HG03469 (cell line): ENCODE results near the gene RNF213.
"Not testable (repeated sequence)": the region's sequence is repeated elsewhere in the genome, so short reads cannot be mapped to it uniquely, and the experiment has no call there.

Source experiments
- ATAC-seq: cut with Tn5 transposase; IDR thresholded peaks from one replicate; pipeline ENCODE4 v1.9.1; 2021; ENCODE audit warnings: mild to moderate bottlenecking, moderate library complexity, moderate number of reproducible peaks; ENCODE audit not compliant: unreplicated experiment

RNF213 gene

DNA sequence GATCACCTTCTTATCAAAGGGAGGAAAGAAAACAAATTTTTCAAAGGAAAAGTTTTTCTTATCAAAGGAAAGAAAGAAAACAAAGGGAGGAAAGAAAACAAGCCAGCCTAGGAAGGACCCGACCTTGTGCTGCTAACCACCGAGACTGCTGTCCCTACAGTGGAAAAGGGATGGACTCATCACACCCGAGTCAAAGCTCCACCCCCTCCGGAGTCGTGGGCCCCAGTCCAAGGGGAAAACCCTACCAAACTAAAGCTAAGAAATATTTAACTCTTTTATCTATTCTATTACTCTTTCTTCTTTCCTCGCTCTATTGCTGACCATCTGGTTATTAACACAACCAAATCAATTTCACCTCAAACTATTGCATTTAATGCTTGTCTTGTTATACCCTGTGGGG, 148.2 kb downstream of the RNF213 start:
- no peak for ATAC-seq

DNA sequence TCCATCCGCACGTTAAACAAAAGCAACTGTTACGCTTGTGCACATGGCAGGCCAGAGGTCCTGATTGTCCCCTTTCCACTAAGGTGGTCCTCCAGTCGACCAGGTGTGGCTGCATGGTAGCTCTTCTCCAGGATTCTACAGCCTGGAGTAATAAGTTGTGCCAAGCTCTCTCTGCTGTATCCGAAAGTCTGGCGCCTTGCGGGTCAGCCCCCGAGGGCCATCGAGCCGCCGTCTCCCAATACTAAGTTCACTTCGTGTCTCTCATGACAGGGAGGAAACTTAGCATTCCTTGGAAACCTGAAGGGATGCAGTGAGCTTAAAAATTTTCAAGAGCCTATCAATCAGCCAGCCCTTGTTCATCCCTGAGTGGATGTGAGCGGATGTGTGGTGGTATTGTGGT, 149.0 kb downstream of the RNF213 start:
- ATAC-seq: no peak

DNA sequence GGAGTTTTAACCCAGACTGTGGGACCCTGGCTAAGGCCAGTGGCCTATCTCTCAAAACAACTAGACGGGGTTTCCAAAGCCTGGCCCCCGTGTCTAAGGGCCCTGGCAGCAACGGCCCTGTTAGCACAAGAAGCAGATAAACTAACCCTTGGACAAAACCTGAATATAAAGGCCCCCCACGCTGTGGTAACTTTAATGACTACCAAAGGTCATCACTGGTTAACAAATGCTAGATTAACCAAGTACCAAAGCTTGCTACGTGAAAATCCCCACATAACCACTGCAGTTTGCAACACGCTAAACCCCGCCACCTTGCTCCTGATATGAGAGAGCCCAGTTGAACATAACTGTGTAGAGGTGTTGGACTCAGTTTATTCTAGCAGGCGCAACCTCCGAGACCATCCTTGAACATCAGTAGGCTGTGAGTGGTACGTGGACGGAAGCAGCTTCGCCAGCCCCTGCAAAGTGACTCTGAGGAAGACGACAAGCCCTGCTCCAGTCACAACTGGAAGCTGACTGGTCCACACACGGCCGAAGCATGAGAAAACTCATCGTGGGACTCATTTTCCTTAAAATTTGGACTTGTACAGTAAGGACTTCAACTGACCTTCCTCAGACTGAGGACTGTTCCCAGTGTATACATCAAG, 149.9 kb downstream of the RNF213 start:
- not testable (repeated sequence) for ATAC-seq

DNA sequence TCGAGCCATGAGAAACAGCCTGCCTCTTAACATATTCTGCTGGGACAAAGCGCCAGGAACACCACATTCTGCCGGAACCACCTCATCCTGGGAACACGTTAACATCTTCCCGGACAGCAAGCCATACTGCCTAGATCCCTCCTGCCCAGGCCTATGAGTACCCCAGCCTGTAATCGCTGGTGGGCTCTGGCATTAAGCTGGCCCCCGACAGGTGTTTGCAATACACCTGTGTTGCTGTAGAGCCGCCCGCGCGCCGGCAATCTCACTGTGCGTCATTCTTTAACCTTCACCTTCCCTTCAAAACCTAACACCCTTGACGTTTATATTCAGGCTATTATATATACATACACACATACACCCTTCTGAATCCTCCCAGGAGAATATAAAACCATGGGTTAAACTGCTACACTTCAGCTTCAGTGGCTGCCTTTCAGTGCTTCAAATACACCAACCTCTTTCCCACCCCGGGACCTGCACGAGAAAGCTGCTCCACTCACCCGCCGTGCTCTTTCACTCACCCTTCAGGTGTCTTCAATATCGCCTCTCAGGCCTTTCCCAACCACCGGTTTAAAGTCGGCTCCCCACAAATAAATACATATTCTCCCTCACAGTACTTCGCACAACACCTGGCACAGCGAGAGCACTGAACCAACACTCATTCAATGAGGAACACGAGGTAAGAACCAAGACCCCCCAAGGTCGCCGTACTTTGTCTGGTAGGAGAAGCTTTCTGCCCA, 153.3 kb downstream of the RNF213 start:
- no peak for ATAC-seq

DNA sequence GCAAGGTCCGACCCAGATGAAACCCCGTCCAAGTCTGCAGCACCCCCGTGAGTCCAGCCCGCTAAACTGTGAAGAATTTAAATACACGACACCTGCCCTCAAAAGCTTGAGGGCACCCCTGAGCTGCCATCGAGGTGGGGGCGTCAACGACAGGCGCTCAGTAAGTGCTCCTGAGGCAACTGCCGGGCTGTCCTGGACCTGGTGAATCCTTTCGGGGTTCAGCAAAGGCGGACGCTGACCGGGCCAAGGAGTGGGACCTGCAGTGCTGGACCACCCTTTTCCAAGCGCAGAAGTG, 153.8 kb downstream of the RNF213 start:
- ATAC-seq: no peak

DNA sequence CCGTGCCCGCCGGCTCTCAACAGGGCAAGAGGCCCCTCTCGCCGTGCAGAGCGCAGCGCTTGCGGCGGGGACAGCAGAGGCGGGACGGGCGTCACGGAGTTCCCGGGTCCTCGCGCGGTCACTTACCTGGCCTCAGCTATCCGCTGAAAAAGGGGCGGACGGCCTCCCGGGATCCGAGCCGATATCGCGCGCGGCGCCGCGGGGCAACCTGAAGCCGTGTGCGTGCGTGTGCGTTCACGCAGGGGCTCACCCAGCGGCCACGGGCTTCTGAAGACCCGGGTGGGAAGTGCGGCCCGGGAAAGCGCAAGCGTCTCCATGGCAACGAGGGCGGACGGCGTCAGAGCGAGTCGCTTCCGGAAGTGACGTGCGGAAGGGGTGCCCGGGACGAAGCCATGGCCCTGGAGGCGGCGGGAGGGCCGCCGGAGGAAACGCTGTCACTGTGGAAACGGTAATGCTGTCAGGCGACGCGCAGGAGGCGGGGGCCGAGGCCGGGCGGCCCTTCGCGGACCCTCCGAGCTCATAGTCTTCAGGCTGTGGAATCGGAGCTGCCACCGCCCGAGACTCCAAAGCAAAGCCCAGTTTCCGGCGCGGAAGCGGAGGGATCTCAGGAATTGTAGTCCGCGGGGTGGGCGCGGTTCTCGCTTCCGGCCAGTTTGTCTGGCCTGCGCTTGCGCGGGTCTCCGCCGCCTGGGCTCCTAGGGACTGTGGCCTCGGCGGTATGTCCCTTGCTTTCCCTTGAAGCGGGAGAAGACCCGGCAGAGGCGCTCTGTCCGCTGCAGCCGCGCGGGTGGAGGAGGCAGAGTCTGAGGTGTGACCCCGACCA, 154.4 kb downstream of the RNF213 start, which contains the start of gene ENDOV:
TSS of gene ENDOV (plus strand) at position 365 of the 823 bp plus-strand sequence. CDS start at position 393, 28 bp downstream.
- ATAC-seq: peak; percentile 58

DNA sequence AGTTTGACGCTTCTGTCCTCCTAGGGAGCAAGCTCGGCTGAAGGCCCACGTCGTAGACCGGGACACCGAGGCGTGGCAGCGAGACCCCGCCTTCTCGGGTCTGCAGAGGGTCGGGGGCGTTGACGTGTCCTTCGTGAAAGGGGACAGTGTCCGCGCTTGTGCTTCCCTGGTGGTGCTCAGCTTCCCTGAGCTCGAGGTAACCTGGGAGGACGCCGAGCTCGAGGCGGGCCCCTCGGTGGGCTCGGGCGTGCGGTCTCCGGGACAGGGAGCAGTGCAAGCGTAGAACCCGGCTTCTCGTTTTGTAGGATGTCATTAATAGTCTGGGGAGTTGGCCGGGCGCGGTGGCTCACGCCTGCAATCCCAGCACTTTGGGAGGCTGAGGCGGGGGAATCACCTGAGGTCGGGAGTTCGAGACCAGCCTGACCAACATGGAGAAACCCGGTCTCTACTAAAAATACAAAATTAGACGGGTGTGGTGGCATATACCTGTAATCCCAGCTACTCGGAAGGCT, 155.0 kb downstream of the RNF213 start:
- ATAC-seq: no peak

DNA sequence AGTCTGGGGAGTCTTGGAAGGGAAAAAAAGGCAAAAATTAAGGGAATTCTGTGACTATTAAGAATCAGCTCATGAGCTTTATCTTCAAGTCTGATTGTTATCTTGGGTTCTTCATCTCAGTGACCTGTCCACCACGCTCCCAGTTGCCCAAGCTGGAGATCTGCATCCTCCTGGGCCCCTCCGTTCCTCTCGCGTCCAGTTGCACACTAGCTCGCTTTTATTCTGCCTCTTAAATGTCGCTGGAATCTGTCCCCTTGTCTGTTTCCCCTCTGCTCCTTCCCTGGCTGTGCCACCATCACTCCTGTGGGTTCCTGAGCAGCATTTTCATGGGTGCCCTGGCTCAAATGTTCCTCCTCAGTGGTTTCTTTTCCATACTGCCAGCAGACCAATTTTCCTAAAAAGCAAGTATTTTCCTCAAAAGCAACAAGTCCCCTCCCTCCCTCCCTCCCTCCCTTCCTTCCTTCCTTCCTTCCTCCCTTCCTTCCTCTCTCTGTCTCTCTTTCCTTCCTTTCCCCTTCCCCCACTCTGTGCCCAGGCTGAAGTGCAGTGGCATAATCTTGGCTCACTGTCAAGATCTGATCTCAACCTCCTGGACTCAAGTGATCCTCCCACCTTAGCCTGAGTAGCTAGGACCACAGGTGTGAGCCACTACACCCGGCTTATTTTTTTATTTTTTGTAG, 155.7 kb downstream of the RNF213 start:
- ATAC-seq: no peak

DNA sequence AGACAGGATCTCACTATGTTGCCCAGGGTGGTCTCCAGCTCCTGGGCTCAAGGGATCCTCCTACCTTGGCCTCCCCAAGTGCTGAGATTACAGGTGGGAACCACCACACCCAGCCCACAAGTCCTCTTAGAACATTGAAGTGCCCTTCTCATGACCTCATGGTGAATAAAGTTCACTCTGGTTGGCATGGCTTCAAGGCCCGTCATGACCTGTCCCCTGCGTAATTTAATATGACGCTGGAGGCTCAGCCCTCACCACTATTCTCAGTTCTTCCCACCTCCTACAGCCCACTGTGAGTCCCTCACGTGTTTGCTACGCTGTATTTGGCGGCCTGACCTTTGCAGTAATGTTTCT, 156.3 kb downstream of the RNF213 start:
- ATAC-seq: no peak

DNA sequence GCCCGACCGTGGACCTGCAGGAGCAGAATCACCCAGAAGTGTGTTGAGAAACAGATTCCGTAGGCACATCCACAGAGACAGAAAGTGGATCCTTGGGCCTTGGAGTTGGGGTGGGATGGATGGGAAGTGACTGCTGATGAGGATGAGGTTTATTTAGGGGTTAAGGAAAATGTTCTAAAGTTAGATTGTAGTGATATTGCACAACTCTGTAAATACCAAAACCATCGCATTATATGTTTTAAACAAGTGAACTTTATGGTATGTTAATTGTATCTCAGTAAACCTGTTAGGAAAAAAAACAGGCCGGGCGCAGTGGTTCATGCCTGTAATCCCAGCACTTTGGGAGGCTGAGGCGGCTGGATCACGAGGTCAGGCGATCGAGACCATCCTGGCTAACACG, 157.9 kb downstream of the RNF213 start:
- no peak for ATAC-seq

DNA sequence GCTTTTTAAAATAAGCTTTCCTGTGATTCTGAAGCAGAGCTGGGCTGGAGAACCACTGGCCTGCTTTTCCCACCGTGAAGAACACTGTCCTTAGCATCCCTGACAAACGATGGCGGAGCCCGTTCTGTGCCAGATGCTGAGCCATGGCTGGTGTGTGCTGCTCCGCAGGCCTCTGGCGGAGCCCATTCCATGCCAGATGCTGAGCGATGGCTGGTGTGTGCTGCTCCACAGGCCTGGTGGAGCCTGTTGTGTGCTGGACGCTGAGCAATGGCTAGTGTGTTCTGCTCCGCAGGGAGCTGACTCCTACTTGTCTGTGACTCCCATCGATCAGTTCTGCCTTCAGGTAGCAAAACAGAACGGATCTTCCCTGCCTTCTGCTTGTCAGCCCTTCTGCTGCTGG, 158.6 kb downstream of the RNF213 start:
- ATAC-seq: no peak

DNA sequence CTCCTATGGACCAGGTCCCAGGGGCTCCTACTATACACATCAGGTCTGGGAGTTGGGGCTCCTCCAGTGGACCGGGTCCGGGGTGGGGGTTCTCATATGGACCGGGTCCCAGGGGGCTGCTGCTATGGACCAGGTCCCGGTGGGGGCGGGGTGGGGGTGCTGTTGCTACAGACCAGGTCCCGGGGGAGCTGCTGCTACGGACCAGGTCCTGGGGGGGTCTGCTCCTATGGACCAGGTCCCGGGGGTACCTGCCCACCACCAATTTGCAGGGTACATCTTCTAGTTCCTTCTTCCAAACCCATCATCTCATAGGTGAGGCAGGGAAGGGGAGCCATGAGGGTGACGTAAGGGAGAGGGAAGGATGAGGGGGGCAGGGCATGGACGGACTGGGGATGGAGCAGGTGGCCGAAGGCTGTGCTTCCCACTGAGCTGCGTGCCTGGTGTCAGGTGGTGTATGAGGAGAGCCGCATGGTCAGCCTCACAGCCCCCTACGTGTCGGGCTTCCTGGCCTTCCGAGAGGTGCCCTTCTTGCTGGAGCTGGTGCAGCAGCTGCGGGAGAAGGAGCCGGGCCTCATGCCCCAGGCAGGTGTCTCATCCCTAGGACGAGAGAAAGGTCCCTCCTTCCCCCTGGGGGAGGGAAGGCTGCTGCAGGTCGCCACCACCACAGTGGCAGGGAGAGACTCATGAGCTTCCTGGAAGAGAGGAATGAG, 160.9 kb downstream of the RNF213 start:
- no peak for ATAC-seq

DNA sequence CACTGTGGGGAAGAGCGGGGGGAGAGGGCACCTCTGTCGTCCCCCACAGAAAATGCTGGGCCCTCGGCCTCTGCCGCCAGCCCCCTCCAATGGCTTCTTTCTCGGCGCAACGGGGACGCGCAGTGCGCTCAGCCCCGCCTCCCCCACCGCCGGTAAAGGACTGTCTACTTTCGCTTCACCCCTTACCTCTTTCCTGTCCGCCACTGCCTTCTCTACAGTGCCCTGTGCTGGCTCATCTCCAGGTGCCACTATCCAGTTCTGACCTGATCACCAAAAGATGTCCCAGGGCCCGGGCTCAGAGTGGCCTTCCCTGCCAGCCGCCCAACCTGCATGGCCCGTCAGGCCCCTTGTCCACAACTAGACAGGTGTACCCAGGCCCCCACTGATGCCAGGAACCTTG, 161.6 kb downstream of the RNF213 start:
- no peak for ATAC-seq

DNA sequence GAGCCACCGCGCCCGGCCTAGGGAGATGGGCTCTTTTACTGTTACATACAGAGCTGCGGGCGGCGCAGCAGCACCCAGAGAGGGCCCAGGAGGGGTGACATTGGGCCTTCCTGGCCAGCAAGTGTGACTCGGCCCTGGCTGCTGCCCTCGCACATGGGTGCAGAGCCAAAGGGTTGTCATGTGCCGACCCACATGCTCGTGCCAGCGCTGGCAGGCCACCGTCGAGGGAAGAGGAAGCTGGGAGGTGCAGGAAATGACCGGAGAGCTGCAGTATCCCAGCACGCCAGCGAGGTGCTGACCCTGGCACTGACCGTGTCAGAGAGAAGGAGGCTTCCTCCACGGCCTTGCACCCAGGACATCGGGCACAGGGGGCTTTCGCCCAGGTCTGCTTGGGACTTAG, 162.3 kb downstream of the RNF213 start:
- ATAC-seq: no peak

DNA sequence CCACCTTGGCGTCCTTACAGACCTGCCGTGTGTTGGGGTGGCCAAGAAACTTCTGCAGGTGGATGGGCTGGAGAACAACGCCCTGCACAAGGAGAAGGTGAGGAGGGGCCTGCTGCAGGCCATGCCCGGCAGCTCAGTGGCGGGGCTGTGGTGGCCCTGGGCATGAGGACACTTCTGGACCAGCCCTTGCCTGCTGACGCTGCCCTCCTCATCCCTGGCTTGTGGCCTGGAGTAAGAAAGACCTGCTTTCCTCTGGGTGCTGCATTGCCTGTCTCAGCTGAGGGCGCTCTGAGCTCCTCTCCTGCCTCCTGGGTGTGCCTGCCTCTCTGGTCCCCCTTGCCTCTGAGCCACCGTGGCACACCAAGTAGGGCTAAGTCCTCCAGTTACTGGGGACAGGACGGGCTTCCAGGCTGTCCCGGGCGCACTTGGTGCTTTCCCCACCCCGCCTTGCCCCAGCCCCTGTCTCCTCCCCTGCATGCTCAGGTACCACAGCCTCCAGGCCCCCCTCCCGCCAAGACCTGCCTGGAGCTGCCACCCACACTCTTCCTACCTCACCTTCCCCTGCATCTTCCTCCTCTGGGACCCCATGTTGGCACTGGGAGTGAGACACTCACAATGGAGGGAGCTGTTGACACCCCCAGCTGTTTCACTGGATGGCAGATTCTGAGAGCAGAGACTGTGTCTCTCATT, 163.0 kb downstream of the RNF213 start:
- ATAC-seq: no peak

DNA sequence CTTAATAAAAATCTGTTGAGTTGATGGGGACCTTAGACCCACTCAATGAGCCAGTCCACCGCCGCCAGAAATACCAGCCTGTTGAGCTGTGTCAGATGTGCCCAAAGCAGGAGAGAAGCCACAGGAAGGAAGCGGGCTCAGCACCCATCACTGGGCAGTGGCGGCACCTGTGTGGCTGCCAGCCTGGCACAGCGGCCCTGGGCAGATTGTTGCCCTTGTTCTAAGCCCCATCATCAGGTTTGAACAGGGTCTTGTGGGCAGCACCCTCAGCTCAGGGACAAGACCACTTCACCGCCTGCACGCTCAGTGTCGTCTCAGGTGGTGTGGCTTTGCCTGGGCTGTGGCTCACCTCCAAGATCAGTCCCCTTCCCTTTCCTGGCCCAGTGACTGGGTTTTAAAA, 163.6 kb downstream of the RNF213 start:
- ATAC-seq: no peak

DNA sequence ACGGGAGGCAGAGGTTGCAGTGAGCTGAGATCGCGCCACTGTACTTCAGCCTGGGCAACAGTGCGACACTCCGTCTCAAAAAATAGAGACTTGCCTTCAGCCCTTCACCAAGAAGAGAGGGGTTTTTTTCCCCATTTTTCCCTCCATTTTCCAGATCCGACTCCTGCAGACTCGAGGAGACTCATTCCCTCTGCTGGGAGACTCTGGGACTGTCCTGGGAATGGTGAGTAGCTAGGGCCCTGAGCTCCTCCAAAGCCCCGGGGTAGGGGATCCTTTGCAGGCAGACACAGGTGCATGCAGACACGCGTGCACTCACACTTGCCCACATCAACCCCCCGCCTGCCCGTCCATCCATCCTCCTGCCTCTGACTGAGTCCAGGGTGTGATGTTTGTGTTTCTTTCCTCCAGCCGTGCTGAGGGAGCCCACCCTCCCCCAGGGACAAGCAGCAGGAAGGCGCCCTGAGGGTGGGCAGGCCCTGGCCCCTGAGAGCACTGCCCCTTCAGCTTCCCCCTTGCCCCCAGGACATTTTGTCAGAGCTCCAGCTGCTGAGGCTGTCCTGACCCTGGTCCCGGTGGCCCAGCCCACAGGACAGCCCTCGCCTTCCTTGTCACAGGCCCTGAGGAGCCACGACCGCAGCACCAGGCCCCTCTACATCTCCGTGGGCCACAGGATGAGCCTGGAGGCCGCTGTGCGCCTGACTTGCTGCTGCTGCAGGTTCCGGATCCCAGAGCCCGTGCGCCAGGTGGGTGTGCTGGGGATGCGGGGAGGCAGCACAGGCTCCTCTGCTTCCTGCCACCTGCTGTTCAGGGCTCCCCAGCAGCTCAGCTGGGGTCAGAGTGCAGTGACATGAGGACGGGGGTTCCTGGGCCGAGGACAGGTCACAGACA, 164.5 kb downstream of the RNF213 start:
- no peak for ATAC-seq

DNA sequence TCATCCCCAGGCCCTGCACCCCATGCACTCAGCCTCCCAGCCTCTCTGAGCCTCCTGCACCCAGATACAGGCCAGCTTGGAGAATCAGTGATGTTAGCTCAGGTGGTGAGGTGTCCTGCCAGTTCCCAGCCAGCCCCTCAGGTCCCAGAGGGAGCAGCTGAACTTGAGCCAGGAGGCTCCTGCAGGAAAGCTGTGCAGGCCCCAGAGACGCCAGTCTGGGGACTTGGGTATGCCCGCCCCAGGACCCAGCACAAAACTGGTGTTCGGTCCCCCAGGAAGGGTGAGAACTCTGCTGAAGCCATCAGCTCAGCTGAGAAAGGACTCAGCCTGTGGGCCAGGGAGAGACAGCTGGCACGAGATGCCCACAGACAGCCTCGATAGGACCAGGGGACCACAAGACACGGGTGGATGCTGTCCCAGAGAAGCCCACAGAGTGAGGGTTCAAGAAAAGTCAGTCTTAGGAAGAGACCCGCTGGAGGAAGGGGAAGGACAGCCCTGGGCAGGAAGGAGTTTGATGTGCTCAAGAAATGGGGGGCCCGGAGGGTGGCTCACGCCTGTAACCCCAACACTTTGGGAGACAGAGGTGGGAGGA, 165.3 kb downstream of the RNF213 start:
- ATAC-seq: no peak
